ENCODE measurements around the gene ASB18. TPM values are rescaled to one million over a fixed set of nuclear protein-coding genes. Genes with fewer than 3 reads are reported as not detected.

ASB18 gene
- total and polyA plus RNA-seq, 2 of the 13 experiments (the other 11 are each of a cell fraction or from before 2014, with no cell fraction given), result not detected

DNA sequence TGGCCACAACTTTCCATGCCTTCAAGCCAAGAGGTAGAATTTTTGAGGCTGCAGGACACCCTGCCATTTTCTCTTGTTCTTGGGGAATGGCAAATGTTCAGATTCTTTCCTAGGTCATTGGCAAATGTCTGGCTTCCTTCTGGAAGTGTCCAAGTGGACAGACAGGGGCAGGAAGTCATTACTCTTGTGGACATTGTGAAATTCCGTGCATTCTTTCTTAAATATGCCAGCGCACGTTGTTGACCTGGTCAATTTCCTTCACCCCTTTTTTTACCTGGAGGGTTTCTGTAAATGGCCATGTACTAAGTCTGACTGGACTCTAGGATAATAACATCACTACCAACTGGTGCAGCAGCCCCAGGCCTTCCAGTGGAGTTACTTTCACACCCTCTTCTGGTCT lies 13.9 kb downstream of the ASB18 start (continued):
- TF ChIP-seq FOXA1 (IDR thresholded peaks at IDR 0.05), result no peak
- 0 out of 2 replicates have a peak, but pooled peaks have one; percentile 30 for TF ChIP-seq FOXA1 (CRISPR knock-in tag; IDR thresholded peaks at IDR 0.05)

DNA sequence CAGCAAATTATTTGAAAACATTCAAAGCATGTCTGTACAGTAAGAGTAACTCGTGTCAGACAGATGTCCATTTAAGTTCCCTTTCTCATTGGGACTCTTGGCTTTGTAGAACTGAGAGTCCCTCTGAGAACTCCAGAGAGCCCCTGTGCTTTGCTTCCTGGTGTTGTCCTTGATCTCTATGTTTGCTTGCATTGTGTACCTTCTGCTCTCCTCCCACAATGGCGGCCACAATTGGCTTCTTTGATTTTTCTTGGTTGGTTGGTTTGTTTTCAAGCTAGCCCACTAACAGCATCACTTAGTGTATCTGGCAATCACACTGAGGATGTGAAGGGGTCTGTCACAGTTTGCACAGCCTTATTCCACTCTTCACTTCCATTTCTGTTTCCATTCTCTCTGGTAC lies 15.1 kb downstream of the ASB18 start:
- in situ Hi-C loops (cut with HindIII; ENCODE audit: extremely low pct_ligation_motif_present, low pct_unique_long_range_greater_than_20kb) (no loop called here), intact Hi-C loops (cut with micrococcal nuclease; ENCODE audit: unreplicated experiment) (no loop called here)
- ATAC-seq (peak; percentile 64), FAIRE-seq (peak; percentile 63), DNase-seq (ENCODE audit: low spot score) (peak; percentile 43)
- CTCF ChIA-PET (ENCODE audit: low intra/inter-chr PET ratio, low total read pairs), result no interaction called here
- no peaks in the 10 kb centered on the region for H4K20me1 ChIP-seq (ENCODE audit: insufficient read depth, low read length)
- no peak overlapping the region for H3K4me2 ChIP-seq (ENCODE audit: low read depth, low read length)
- WGBS (ENCODE audit: low lambda C conversion rate), result 2% methylated on average over 2 of the region's 2 CpGs
- no peaks in the 10 kb centered on the region for H3K79me2 ChIP-seq (ENCODE audit: insufficient read depth, low read length)
- no peak overlapping the region for H3K4me3 ChIP-seq (replicated peaks in 1 of 3; ENCODE audit: insufficient read depth in 1 of 3, low read depth in 2 of 3, low read length in 3 of 3)
- BruUV-seq (replicated peaks), result no TSS peak
- H2AFZ ChIP-seq (ENCODE audit: low read length), result no peak overlapping the region
- no peak overlapping the region for H3K9ac ChIP-seq (ENCODE audit: insufficient read depth, low read depth, low read length)
- POLR2A ChIA-PET, result no interaction called here
- no peaks in the 10 kb centered on the region for H3K9me3 ChIP-seq (ENCODE audit: low read length)
- H3K4me1 ChIP-seq (ENCODE audit: insufficient read depth, low read length), result peaks cover 17% of the 10 kb centered on the region
- peaks cover 7 to 53% of the 10 kb centered on the region in 2 experiments; a peak in 4 of 5 replicates for H3K27me3 ChIP-seq (ENCODE audit: control insufficient read depth in 1 of 2, insufficient read depth in 2 of 2, low read length in 2 of 2)
- H3K36me3 ChIP-seq (replicated peaks in 1 of 2; ENCODE audit: control insufficient read depth in 1 of 2, insufficient read depth in 2 of 2, low read length in 2 of 2), result no peaks in the 10 kb centered on the region
- H3K27ac ChIP-seq (ENCODE audit: extremely low read length, insufficient read depth, low read length), result no peak overlapping the region
- TF ChIP-seq ZSCAN30 (CRISPR knock-in tag; IDR thresholded peaks at IDR 0.05) (no peak), ZBTB21 (CRISPR knock-in tag; IDR thresholded peaks at IDR 0.05) (no peak), GTF3A (CRISPR knock-in tag; conservative IDR thresholded peaks at IDR 0.05) (no peak), FOXO1 (CRISPR knock-in tag; IDR thresholded peaks at IDR 0.05) (0 out of 2 replicates have a peak, but pooled peaks have one; percentile 13), ZNF234 (CRISPR knock-in tag; conservative IDR thresholded peaks at IDR 0.05) (no peak), MEIS1 (CRISPR knock-in tag; IDR thresholded peaks at IDR 0.05; ENCODE audit: borderline replicate concordance) (no peak), RCOR2 (CRISPR knock-in tag; IDR thresholded peaks at IDR 0.05) (no peak), NFATC3 (CRISPR knock-in tag; IDR thresholded peaks at IDR 0.05) (no peak), ZNF160 (CRISPR knock-in tag; IDR thresholded peaks at IDR 0.05) (no peak), ZFY (CRISPR knock-in tag; IDR thresholded peaks at IDR 0.05) (no peak), SOX5 (CRISPR knock-in tag; IDR thresholded peaks at IDR 0.05; ENCODE audit: borderline replicate concordance) (peak; percentile 42; the same call in 1 of the 2 replicates), FOXA3 (CRISPR knock-in tag; IDR thresholded peaks at IDR 0.05) (peak; percentile 27; the same call in 1 of the 2 replicates), BCL6 (CRISPR knock-in tag; IDR thresholded peaks at IDR 0.05) (peak; percentile 67), RBAK (CRISPR knock-in tag; IDR thresholded peaks at IDR 0.05) (no peak), ZC3H4 (CRISPR knock-in tag; IDR thresholded peaks at IDR 0.05; ENCODE audit: borderline replicate concordance) (no peak), MTA3 (CRISPR knock-in tag; IDR thresholded peaks at IDR 0.05) (no peak), ZFYVE20 (CRISPR knock-in tag; IDR thresholded peaks at IDR 0.05; ENCODE audit: borderline replicate concordance, low read depth) (no peak)
- TF ChIP-seq, protein P1, sequence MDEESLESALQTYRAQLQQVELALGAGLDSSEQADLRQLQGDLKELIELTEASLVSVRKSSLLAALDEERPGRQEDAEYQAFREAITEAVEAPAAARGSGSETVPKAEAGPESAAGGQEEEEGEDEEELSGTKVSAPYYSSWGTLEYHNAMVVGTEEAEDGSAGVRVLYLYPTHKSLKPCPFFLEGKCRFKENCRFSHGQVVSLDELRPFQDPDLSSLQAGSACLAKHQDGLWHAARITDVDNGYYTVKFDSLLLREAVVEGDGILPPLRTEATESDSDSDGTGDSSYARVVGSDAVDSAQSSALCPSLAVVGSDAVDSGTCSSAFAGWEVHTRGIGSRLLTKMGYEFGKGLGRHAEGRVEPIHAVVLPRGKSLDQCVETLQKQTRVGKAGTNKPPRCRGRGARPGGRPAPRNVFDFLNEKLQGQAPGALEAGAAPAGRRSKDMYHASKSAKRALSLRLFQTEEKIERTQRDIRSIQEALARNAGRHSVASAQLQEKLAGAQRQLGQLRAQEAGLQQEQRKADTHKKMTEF (CRISPR knock-in tag; IDR thresholded peaks at IDR 0.05), result no peak
- TF ChIP-seq, protein P2, sequence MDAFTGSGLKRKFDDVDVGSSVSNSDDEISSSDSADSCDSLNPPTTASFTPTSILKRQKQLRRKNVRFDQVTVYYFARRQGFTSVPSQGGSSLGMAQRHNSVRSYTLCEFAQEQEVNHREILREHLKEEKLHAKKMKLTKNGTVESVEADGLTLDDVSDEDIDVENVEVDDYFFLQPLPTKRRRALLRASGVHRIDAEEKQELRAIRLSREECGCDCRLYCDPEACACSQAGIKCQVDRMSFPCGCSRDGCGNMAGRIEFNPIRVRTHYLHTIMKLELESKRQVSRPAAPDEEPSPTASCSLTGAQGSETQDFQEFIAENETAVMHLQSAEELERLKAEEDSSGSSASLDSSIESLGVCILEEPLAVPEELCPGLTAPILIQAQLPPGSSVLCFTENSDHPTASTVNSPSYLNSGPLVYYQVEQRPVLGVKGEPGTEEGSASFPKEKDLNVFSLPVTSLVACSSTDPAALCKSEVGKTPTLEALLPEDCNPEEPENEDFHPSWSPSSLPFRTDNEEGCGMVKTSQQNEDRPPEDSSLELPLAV (CRISPR knock-in tag; conservative IDR thresholded peaks at IDR 0.05; ENCODE audit: low read depth), result no peak
- TF ChIP-seq, protein P3, sequence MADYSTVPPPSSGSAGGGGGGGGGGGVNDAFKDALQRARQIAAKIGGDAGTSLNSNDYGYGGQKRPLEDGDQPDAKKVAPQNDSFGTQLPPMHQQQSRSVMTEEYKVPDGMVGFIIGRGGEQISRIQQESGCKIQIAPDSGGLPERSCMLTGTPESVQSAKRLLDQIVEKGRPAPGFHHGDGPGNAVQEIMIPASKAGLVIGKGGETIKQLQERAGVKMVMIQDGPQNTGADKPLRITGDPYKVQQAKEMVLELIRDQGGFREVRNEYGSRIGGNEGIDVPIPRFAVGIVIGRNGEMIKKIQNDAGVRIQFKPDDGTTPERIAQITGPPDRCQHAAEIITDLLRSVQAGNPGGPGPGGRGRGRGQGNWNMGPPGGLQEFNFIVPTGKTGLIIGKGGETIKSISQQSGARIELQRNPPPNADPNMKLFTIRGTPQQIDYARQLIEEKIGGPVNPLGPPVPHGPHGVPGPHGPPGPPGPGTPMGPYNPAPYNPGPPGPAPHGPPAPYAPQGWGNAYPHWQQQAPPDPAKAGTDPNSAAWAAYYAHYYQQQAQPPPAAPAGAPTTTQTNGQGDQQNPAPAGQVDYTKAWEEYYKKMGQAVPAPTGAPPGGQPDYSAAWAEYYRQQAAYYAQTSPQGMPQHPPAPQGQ (CRISPR knock-in tag; IDR thresholded peaks at IDR 0.05; ENCODE audit: borderline replicate concordance), result no peak
